GM12892 (cell line): ENCODE data around the gene SPHK2.

Experiments used
- POLR2A ChIP-seq: IDR thresholded peaks from 2 replicates; pipeline ENCODE4 v1.6.1; 2011; ENCODE audit warnings: low read depth, low read length, control low read depth
- POLR2AphosphoS5 ChIP-seq: IDR thresholded peaks from 2 replicates; pipeline ENCODE4 v1.6.1; 2011; ENCODE audit warnings: low read depth, low read length, control low read depth
- TAF1 ChIP-seq: IDR thresholded peaks from 2 replicates; pipeline ENCODE4 v1.6.1; 2011; ENCODE audit warnings: low read depth, mild to moderate bottlenecking, control low read depth, low read length, borderline replicate concordance

DNA sequence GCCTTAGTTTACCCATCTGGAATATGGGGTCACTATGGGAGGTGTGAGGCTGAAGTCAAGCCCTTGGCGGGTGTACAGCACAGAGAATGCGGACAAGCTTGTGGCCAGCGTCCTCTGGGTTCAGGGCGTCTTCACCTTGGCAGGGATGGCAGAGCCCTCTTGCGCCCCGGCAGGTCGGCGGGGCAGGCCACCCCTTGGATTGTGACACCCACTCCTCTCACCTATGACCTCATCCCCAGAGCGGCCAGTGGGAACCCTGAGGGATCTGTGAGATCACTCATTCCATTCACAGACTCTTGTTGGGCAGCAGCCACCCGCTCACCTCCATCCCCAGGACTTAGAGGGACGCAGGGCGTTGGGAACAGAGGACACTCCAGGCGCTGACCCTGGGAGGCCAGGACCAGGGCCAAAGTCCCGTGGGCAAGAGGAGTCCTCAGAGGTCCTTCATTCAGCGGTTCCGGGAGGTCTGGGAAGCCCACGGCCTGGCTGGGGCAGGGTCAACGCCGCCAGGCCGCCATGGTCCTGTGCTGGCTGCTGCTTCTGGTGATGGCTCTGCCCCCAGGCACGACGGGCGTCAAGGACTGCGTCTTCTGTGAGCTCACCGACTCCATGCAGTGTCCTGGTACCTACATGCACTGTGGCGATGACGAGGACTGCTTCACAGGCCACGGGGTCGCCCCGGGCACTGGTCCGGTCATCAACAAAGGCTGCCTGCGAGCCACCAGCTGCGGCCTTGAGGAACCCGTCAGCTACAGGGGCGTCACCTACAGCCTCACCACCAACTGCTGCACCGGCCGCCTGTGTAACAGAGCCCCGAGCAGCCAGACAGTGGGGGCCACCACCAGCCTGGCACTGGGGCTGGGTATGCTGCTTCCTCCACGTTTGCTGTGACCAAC is 12.6 kb upstream of the SPHK2 start, which contains the start of gene SPACA4:
- no peak for TF ChIP-seq POLR2AphosphoS5
- TF ChIP-seq POLR2A: no peak
- TF ChIP-seq TAF1: no peak
